Esophagus muscularis mucosa (tissue), 4 donors: Measurements from ENCODE around the gene TP53I11. TPM values are rescaled to one million over a fixed set of nuclear protein-coding genes. Genes with fewer than 3 reads are reported as not detected.

Experiments
- DNase-seq: peaks from one replicate; pipeline ENCODE4 v3.0.0-alpha.2; 2017; ENCODE audit errors: extremely low spot score
- H3K27ac ChIP-seq, 4 donors: fragments of 200-600 bp; sonication (generic); replicated peaks in 1 of 4; 1 replicate in 3 of 4; 2 replicates in 1 of 4; pipeline ENCODE4 v1.5.1; 2016 to 2019; ENCODE audit warnings: mild to moderate bottlenecking in 1 of 4
- H3K27me3 ChIP-seq, 4 donors: fragments of 200-600 bp; sonication (generic); one replicate each; pipeline versions ENCODE4 v1.5.1 to v1.6.0; 2016 to 2019
- H3K36me3 ChIP-seq, 4 donors: fragments of 200-600 bp; sonication (generic); one replicate each; pipeline ENCODE4 v1.5.1; 2016 to 2019
- H3K4me1 ChIP-seq, 4 donors: fragments of 200-600 bp; sonication (generic); one replicate each; pipeline ENCODE4 v1.5.1; 2016 to 2019
- H3K4me3 ChIP-seq, 4 donors: fragments of 200-600 bp; sonication (generic); 1 replicate in 2 of 4; 2 replicates in 2 of 4; pipeline ENCODE4 v1.5.1; 2016 to 2019; ENCODE audit warnings: mild to moderate bottlenecking in 4 of 4, moderate library complexity in 1 of 4
- H3K9me3 ChIP-seq, 4 donors: fragments of 200-600 bp; sonication (generic); 1 replicate in 3 of 4; 2 replicates in 1 of 4; pipeline ENCODE4 v1.5.1; 2016 to 2019
- CTCF ChIP-seq, 3 experiments: fragments of 200-600 bp in 2 of 3; fragments of 450-650 bp in 1 of 3; sonication (generic) in 2 of 3; IDR thresholded peaks; one replicate each; pipeline ENCODE4 v1.5.1; 2017 to 2019; ENCODE audit warnings: antibody characterized with exemption in 3 of 3, mild to moderate bottlenecking in 2 of 3, moderate library complexity in 1 of 3
- EP300 ChIP-seq: sonication (generic); formaldehyde crosslinking; IDR thresholded peaks from one replicate; pipeline ENCODE4 v1.6.1; 2017; ENCODE audit warnings: antibody characterized with exemption
- POLR2A ChIP-seq: fragments of 450-650 bp; IDR thresholded peaks from one replicate; pipeline ENCODE4 v1.6.1; 2017; ENCODE audit warnings: antibody characterized with exemption, moderate library complexity, mild to moderate bottlenecking, low read depth
- POLR2AphosphoS5 ChIP-seq, 2 donors: sonication (generic); formaldehyde crosslinking; IDR thresholded peaks; one replicate each; pipeline ENCODE4 v1.6.1; 2017; ENCODE audit warnings: antibody characterized with exemption in 2 of 2
- WGBS: methylation state at CpG from one replicate; pipeline ENCODE4 v1.1.5; 2018; 5-methylcytosine and 5-hydroxymethylcytosine counted together
- intact Hi-C: fragments of 100-400 bp; cut with DNase I; formaldehyde crosslinking; loops from one replicate; pipeline ENCODE4 v1.15.1; 2023
- total RNA-seq, 4 donors: library from RNA; depleted of rRNA; stranded (reverse); fragments of >200 nt; gene quantifications; one replicate each; pipeline versions ENCODE4 v1.1.0 to v1.2.1, GENCODE V29; 2016

Gene TP53I11
- total RNA-seq, 4 donors from 2014 or later, result 51.1 to 76.1 (median 59.2) TPM

- 80% methylated on average over 2 of the region's 7 CpGs for WGBS
- TF ChIP-seq CTCF (IDR thresholded peaks at IDR 0.05), result no peak
- no peaks in the 10 kb centered on the region for H3K36me3 ChIP-seq
- H3K4me3 ChIP-seq, result no peak overlapping the region
- H3K9me3 ChIP-seq, result no peaks in the 10 kb centered on the region
- DNase-seq, result no peak
- H3K27ac ChIP-seq, result no peak overlapping the region
- peaks cover 0 to 15% (median 7%) of the 10 kb centered on the region in 4 donors for H3K4me1 ChIP-seq
- intact Hi-C loops, result no loop called here
- H3K27me3 ChIP-seq, result no peaks in the 10 kb centered on the region
Observed at GRCh38 chr11:44963136-44963535, 12.5 kb upstream of the TP53I11 start.

GRCh38 chr11:44962464-44962863 lies 11.8 kb upstream of the TP53I11 start:
- no peaks in the 10 kb centered on the region for H3K36me3 ChIP-seq
- H3K9me3 ChIP-seq, result no peaks in the 10 kb centered on the region
- H3K27me3 ChIP-seq, result no peaks in the 10 kb centered on the region
- no peak for DNase-seq
- H3K4me1 ChIP-seq, result peaks cover 0 to 10% (median 7%) of the 10 kb centered on the region in 4 donors
- no peak for TF ChIP-seq POLR2A
- TF ChIP-seq POLR2AphosphoS5 (IDR thresholded peaks at IDR 0.05), result no peak
- no peak for TF ChIP-seq CTCF (IDR thresholded peaks at IDR 0.05)
- TF ChIP-seq EP300, result no peak
- H3K27ac ChIP-seq, result no peak overlapping the region
- intact Hi-C loops, result no loop called here
- 70% methylated on average over 3 of the region's 3 CpGs for WGBS
- H3K4me3 ChIP-seq, result no peak overlapping the region

GRCh38 chr11:44960200-44960845 lies 9.6 kb upstream of the TP53I11 start:
- H3K4me1 ChIP-seq, result peaks cover 1 to 20% (median 17%) of the 10 kb centered on the region in 4 donors
- WGBS, result 52% methylated on average over 7 of the region's 7 CpGs
- no peak overlapping the region for H3K4me3 ChIP-seq
- H3K27ac ChIP-seq, result no peak overlapping the region
- no peaks in the 10 kb centered on the region for H3K9me3 ChIP-seq
- intact Hi-C loops, result no loop called here
- TF ChIP-seq POLR2A (no peak), POLR2AphosphoS5 (IDR thresholded peaks at IDR 0.05) (no peak), CTCF (IDR thresholded peaks at IDR 0.05) (no peak), EP300 (no peak)
- no peaks in the 10 kb centered on the region for H3K27me3 ChIP-seq
- DNase-seq, result no peak
- no peaks in the 10 kb centered on the region for H3K36me3 ChIP-seq

- Histone ChIP-seq H3K9me3 (no peaks in the 10 kb centered on the region), H3K27me3 (no peaks in the 10 kb centered on the region), H3K36me3 (no peaks in the 10 kb centered on the region), H3K4me1 (peaks cover 12 to 32% (median 30%) of the 10 kb centered on the region in 4 donors), H3K27ac (no peak overlapping the region), H3K4me3 (no peak overlapping the region)
- 100% methylated on average over 3 of the region's 3 CpGs for WGBS
- intact Hi-C loops, result no loop called here
- no peak for TF ChIP-seq POLR2AphosphoS5 (IDR thresholded peaks at IDR 0.05)
- TF ChIP-seq POLR2A, result no peak
- TF ChIP-seq CTCF (IDR thresholded peaks at IDR 0.05), result no peak
- no peak for TF ChIP-seq EP300
- no peak for DNase-seq
Observed at GRCh38 chr11:44959064-44959463, 8.4 kb upstream of the TP53I11 start.
